ENCODE data around the gene ZAR1L. TPM values are rescaled to one million over a fixed set of nuclear protein-coding genes. Genes with fewer than 3 reads are reported as not detected.
A peak's percentile ranks its signal among the peaks of the same experiment; 100 is the strongest.

The ZAR1L gene
- total and polyA plus RNA-seq, 4 donors, result not detected

DNA sequence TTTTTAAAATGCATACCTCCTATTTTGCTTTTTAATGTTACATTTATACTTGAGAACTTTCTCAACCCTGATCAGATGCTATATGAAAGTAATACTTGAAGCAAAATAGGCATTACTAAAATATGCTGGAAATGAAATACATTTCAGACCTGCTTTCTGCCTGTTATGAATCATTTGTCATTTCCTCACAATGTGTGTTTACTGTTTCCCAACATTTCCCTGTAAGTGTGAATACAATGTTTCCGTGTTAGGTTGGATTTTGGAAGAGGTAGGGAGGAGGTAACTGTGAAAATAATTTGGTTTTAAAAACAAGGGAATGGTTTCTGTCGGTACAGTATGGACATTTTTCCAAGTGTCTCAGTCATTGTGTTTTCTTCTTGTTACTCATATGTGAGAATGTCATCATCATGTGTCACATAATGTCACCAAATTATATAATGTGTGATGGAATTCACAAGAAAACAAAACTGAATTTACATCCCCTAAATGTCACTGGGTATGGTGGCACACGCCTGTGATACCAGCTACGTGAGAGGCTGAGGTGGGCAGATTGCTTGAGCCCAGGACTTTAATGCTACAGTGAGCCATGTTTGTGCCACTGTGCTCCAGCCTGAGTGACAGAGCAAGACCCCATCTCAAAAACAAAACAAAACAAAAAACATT is 43.0 kb downstream of the ZAR1L start:
- no peaks in the 10 kb centered on the region for H3K9me3 ChIP-seq (ENCODE audit: control insufficient read depth in 4 of 4, low read length in 3 of 4)
- no peaks in the 10 kb centered on the region for H3K4me1 ChIP-seq (ENCODE audit: control insufficient read depth in 4 of 4, insufficient read depth in 4 of 4, low read length in 3 of 4)
- DNase-seq (ENCODE audit: low spot score), result no peak
- H3K27me3 ChIP-seq (ENCODE audit: control insufficient read depth in 4 of 4, insufficient read depth in 4 of 4, low read length in 3 of 4), result no peaks in the 10 kb centered on the region
- H3K9ac ChIP-seq (ENCODE audit: low read depth in 1 of 2, low read length in 2 of 2), result no peak overlapping the region
- WGBS, result 85% methylated on average over 4 of the region's 4 CpGs
- H3K27ac ChIP-seq (ENCODE audit: low read depth in 1 of 2, low read length in 2 of 2), result peak overlapping the region in 1 of 2 donors; percentile 5
- no peak overlapping the region for H3K4me3 ChIP-seq (ENCODE audit: low read depth in 1 of 3, low read length in 3 of 3)
- TF ChIP-seq, protein P1, sequence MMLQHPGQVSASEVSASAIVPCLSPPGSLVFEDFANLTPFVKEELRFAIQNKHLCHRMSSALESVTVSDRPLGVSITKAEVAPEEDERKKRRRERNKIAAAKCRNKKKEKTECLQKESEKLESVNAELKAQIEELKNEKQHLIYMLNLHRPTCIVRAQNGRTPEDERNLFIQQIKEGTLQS (IDR thresholded peaks at IDR 0.05), result no peak
- TF ChIP-seq HNF4A (conservative IDR thresholded peaks at IDR 0.05) (no peak), JUND (IDR thresholded peaks at IDR 0.05) (no peak), NR2F2 (IDR thresholded peaks at IDR 0.05) (no peak), YY1 (IDR thresholded peaks at IDR 0.05) (no peak), HNF4G (IDR thresholded peaks at IDR 0.05) (no peak), SP1 (IDR thresholded peaks at IDR 0.05) (no peak), CTCF (IDR thresholded peaks at IDR 0.05; ENCODE audit: low read depth, low read length, missing input control) (no peak), RXRA (IDR thresholded peaks at IDR 0.05) (no peak), FOXA1 (IDR thresholded peaks at IDR 0.05) (no peak), TAF1 (conservative IDR thresholded peaks at IDR 0.05) (no peak), MAX (IDR thresholded peaks at IDR 0.05) (no peak)
- H3K36me3 ChIP-seq (ENCODE audit: control insufficient read depth in 4 of 4, insufficient read depth in 3 of 4, low read depth in 1 of 4, low read length in 3 of 4), result peaks cover 6 to 55% (median 36%) of the 10 kb centered on the region in 4 donors

- no peak for DNase-seq (ENCODE audit: low spot score)
- no peaks in the 10 kb centered on the region for H3K9me3 ChIP-seq (ENCODE audit: control insufficient read depth in 4 of 4, low read length in 3 of 4)
- no peak overlapping the region for H3K9ac ChIP-seq (ENCODE audit: low read depth in 1 of 2, low read length in 2 of 2)
- peaks cover 0 to 8% (median 0%) of the 10 kb centered on the region in 4 donors for H3K4me1 ChIP-seq (ENCODE audit: control insufficient read depth in 4 of 4, insufficient read depth in 4 of 4, low read length in 3 of 4)
- 87% methylated on average over 7 of the region's 7 CpGs for WGBS
- no peak overlapping the region for H3K4me3 ChIP-seq (ENCODE audit: low read depth in 1 of 3, low read length in 3 of 3)
- TF ChIP-seq, protein P1 (IDR thresholded peaks at IDR 0.05), result no peak
- TF ChIP-seq, protein P2, sequence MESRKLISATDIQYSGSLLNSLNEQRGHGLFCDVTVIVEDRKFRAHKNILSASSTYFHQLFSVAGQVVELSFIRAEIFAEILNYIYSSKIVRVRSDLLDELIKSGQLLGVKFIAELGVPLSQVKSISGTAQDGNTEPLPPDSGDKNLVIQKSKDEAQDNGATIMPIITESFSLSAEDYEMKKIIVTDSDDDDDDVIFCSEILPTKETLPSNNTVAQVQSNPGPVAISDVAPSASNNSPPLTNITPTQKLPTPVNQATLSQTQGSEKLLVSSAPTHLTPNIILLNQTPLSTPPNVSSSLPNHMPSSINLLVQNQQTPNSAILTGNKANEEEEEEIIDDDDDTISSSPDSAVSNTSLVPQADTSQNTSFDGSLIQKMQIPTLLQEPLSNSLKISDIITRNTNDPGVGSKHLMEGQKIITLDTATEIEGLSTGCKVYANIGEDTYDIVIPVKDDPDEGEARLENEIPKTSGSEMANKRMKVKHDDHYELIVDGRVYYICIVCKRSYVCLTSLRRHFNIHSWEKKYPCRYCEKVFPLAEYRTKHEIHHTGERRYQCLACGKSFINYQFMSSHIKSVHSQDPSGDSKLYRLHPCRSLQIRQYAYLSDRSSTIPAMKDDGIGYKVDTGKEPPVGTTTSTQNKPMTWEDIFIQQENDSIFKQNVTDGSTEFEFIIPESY (IDR thresholded peaks at IDR 0.05), result no peak
- TF ChIP-seq GABPA (IDR thresholded peaks at IDR 0.05 in 1 of 2, conservative IDR thresholded peaks at IDR 0.05 in 1 of 2) (no peak), MAX (IDR thresholded peaks at IDR 0.05) (no peak), NR2F2 (IDR thresholded peaks at IDR 0.05) (no peak), YY1 (IDR thresholded peaks at IDR 0.05) (no peak), REST (IDR thresholded peaks at IDR 0.05) (no peak), RAD21 (IDR thresholded peaks at IDR 0.05) (peak; percentile 61 to 80), CTCF (IDR thresholded peaks at IDR 0.05; ENCODE audit: low read depth, low read length, missing input control) (peak; percentile 84), RXRA (IDR thresholded peaks at IDR 0.05) (no peak)
- no peaks in the 10 kb centered on the region for H3K27me3 ChIP-seq (ENCODE audit: control insufficient read depth in 4 of 4, insufficient read depth in 4 of 4, low read length in 3 of 4)
- H3K27ac ChIP-seq (ENCODE audit: low read depth in 1 of 2, low read length in 2 of 2), result no peak overlapping the region
- H3K36me3 ChIP-seq (ENCODE audit: control insufficient read depth in 4 of 4, insufficient read depth in 3 of 4, low read depth in 1 of 4, low read length in 3 of 4), result peaks cover 1 to 47% (median 33%) of the 10 kb centered on the region in 4 donors
Measured at GRCh38 chr13:32267836-32268439, 47.2 kb downstream of the ZAR1L start.
